Endodermal cell (in vitro differentiated cells): ENCODE data around the gene CMA1. TPM values are rescaled to one million over a fixed set of nuclear protein-coding genes. Genes with fewer than 3 reads are reported as not detected.
"Not testable (repeated sequence)": the region's sequence is repeated elsewhere in the genome, so short reads cannot be mapped to it uniquely, and the experiment has no call there.

Source experiments
- DNase-seq: peaks from one replicate; pipeline ENCODE4 v3.0.0-alpha.2; 2017
- H3K27ac ChIP-seq: 2 replicates; pipeline ENCODE4 v1.5.1; 2013; ENCODE audit warnings: mild to moderate bottlenecking, low read depth, low read length, moderate library complexity
- H3K27me3 ChIP-seq: 2 replicates; pipeline ENCODE4 v1.6.1; 2013; ENCODE audit warnings: mild to moderate bottlenecking, low read length, moderate library complexity; ENCODE audit not compliant: insufficient read depth, control insufficient read depth, poor library complexity, severe bottlenecking
- H3K36me3 ChIP-seq: 2 replicates; pipeline ENCODE4 v1.7.0; 2013; ENCODE audit warnings: mild to moderate bottlenecking, low read length, moderate library complexity; ENCODE audit not compliant: control insufficient read depth, insufficient read depth
- H3K4me1 ChIP-seq: one replicate; pipeline ENCODE4 v1.7.0; 2013; ENCODE audit warnings: low read length; ENCODE audit not compliant: control insufficient read depth, insufficient read depth
- H3K4me3 ChIP-seq: 2 replicates; pipeline ENCODE4 v1.5.1; 2013; ENCODE audit warnings: mild to moderate bottlenecking, low read length, moderate library complexity
- H3K9ac ChIP-seq: 2 replicates; pipeline ENCODE4 v1.6.1; 2013; ENCODE audit warnings: mild to moderate bottlenecking, low read length, moderate library complexity; ENCODE audit not compliant: poor library complexity, severe bottlenecking; ENCODE audit errors: extremely low read depth
- H3K9me3 ChIP-seq: 2 replicates; pipeline ENCODE4 v1.6.1; 2013; ENCODE audit warnings: mild to moderate bottlenecking, low read length, moderate library complexity; ENCODE audit not compliant: control insufficient read depth
- H3K27ac Mint-ChIP-seq: 2 replicates; pipeline ENCODE4 v1.8.0; 2020; ENCODE audit warnings: mixed read lengths
- H3K27me3 Mint-ChIP-seq: 2 replicates; pipeline ENCODE4 v1.8.0; 2021; ENCODE audit warnings: mild to moderate bottlenecking, mixed read lengths; ENCODE audit not compliant: insufficient read depth
- H3K36me3 Mint-ChIP-seq: 2 replicates; pipeline ENCODE4 v1.8.0; 2020; ENCODE audit warnings: low read depth, mixed read lengths
- H3K4me1 Mint-ChIP-seq: 2 replicates; pipeline ENCODE4 v1.8.0; 2020; ENCODE audit warnings: mixed read lengths
- H3K4me3 Mint-ChIP-seq: 2 replicates; pipeline ENCODE4 v1.8.0; 2020; ENCODE audit warnings: mild to moderate bottlenecking, moderate library complexity, mixed read lengths
- H3K9me3 Mint-ChIP-seq: 2 replicates; pipeline ENCODE4 v1.8.0; 2020; ENCODE audit warnings: mild to moderate bottlenecking, mixed read lengths
- CTCF ChIP-seq: fragments of 200-600 bp; sonication (generic); conservative IDR thresholded peaks from 2 replicates; pipeline ENCODE4 v1.5.0; 2021; ENCODE audit warnings: antibody characterized with exemption, mild to moderate bottlenecking
- WGBS, 2 experiments: methylation state at CpG; one replicate each; pipeline versions ENCODE4 v1.1.5 to v1.1.7; 2013; ENCODE audit warnings: missing lambda C conversion rate in 2 of 2, mixed read lengths in 1 of 2; ENCODE audit not compliant: insufficient coverage in 1 of 2, insufficient read length in 1 of 2; 5-methylcytosine and 5-hydroxymethylcytosine counted together
- total RNA-seq, 2 donors: library from RNA; stranded (reverse); fragmentation: NEBNext Ultra II Directional in 1 of 2; extraction: Animal tissue kit (Norgen Biotek cat#: 25700) in 1 of 2; gene quantifications; 2 replicates in 1 of 2; 3 replicates in 1 of 2; pipeline ENCODE4 v1.2.1, GENCODE V29; 2021

CMA1 gene
- total RNA-seq, 2 donors from 2014 or later, result not detected

- H3K36me3 Mint-ChIP-seq, result no peaks in the 10 kb centered on the region
- Histone ChIP-seq H3K9ac (no peak overlapping the region), H3K36me3 (no peaks in the 10 kb centered on the region), H3K4me3 (no peak overlapping the region), H3K27ac (no peak overlapping the region), H3K4me1 (no peaks in the 10 kb centered on the region), H3K27me3 (no peaks in the 10 kb centered on the region), H3K9me3 (no peaks in the 10 kb centered on the region)
- no peak overlapping the region for H3K4me3 Mint-ChIP-seq
- H3K27ac Mint-ChIP-seq, result no peak overlapping the region
- H3K9me3 Mint-ChIP-seq, result peaks cover 18% of the 10 kb centered on the region
- DNase-seq, result no peak
- peaks cover 4% of the 10 kb centered on the region for H3K4me1 Mint-ChIP-seq
- H3K27me3 Mint-ChIP-seq, result peaks cover 2% of the 10 kb centered on the region
- WGBS, 2 experiments, result 98% methylated on average over 4 of the region's 4 CpGs; no CpG with 5 or more reads in 1 of the 2 experiments
- no peak for TF ChIP-seq CTCF
Observed at GRCh38 chr14:24475261-24475660, 32.8 kb downstream of the CMA1 start.

- Mint-ChIP-seq H3K36me3 (no peaks in the 10 kb centered on the region), H3K4me3 (no peak overlapping the region), H3K4me1 (no peaks in the 10 kb centered on the region), H3K27ac (no peak overlapping the region), H3K27me3 (peaks cover 2% of the 10 kb centered on the region), H3K9me3 (peaks cover 11% of the 10 kb centered on the region)
- Histone ChIP-seq H3K27me3 (no peaks in the 10 kb centered on the region), H3K4me3 (no peak overlapping the region), H3K36me3 (no peaks in the 10 kb centered on the region), H3K4me1 (no peaks in the 10 kb centered on the region), H3K9ac (no peak overlapping the region), H3K9me3 (no peaks in the 10 kb centered on the region), H3K27ac (no peak overlapping the region)
- TF ChIP-seq CTCF, result no peak
- no peak for DNase-seq
- 50 to 64% methylated on average over 4 to 12 of the region's 12 CpGs for WGBS, 2 experiments
Observed at GRCh38 chr14:24473211-24473610, 34.9 kb downstream of the CMA1 start.

- H3K9me3 Mint-ChIP-seq, H3K9ac ChIP-seq, H3K4me1 Mint-ChIP-seq, H3K36me3 Mint-ChIP-seq, DNase-seq, H3K27me3 Mint-ChIP-seq, H3K27me3 ChIP-seq, H3K4me3 ChIP-seq, H3K27ac ChIP-seq, H3K36me3 ChIP-seq, H3K4me1 ChIP-seq, H3K27ac Mint-ChIP-seq, H3K9me3 ChIP-seq, H3K4me3 Mint-ChIP-seq: not testable (repeated sequence)
- no CpG with 5 or more reads among the region's 2 CpGs for WGBS, 2 experiments
Observed at GRCh38 chr14:24470450-24470849, 37.6 kb downstream of the CMA1 start.

GRCh38 chr14:24465805-24466204 is 42.3 kb downstream of the CMA1 start:
- 100% methylated on average over 2 of the region's 3 CpGs; no CpG with 5 or more reads in 1 of the 2 experiments for WGBS, 2 experiments

More at GRCh38 chr14:24465805-24466204, 42.3 kb downstream of the CMA1 start:
- DNase-seq, result no peak
- TF ChIP-seq CTCF, result no peak
- Histone ChIP-seq H3K36me3 (no peaks in the 10 kb centered on the region), H3K9me3 (no peaks in the 10 kb centered on the region), H3K9ac (no peak overlapping the region), H3K27ac (no peak overlapping the region), H3K27me3 (no peaks in the 10 kb centered on the region), H3K4me1 (no peaks in the 10 kb centered on the region), H3K4me3 (no peak overlapping the region)
- Mint-ChIP-seq H3K27ac (no peak overlapping the region), H3K27me3 (peaks cover under 1% of the 10 kb centered on the region), H3K36me3 (no peaks in the 10 kb centered on the region), H3K4me3 (no peak overlapping the region), H3K4me1 (no peaks in the 10 kb centered on the region), H3K9me3 (peaks cover 6% of the 10 kb centered on the region)
